Ascending aorta (tissue), 2 donors: ENCODE results near the gene NRIP1. TPM values are rescaled to one million over a fixed set of nuclear protein-coding genes. Genes with fewer than 3 reads are reported as not detected.
"Not testable (repeated sequence)": the region's sequence is repeated elsewhere in the genome, so short reads cannot be mapped to it uniquely, and the experiment has no call there.

Source experiments
- DNase-seq, 2 donors: peaks; one replicate each; pipeline ENCODE4 v3.0.0-alpha.2; 2019; ENCODE audit warnings: low spot score in 2 of 2
- H3K27ac ChIP-seq, 2 donors: fragments of 200-600 bp; sonication (generic); one replicate each; pipeline ENCODE4 v1.5.1; 2016 to 2017; ENCODE audit warnings: mild to moderate bottlenecking in 1 of 2
- H3K27me3 ChIP-seq: fragments of 200-600 bp; sonication (generic); one replicate; pipeline ENCODE4 v1.5.1; 2017
- H3K36me3 ChIP-seq, 2 donors: fragments of 200-600 bp; sonication (generic); one replicate each; pipeline ENCODE4 v1.5.1; 2016
- H3K4me1 ChIP-seq, 2 donors: fragments of 200-600 bp; sonication (generic); one replicate each; pipeline ENCODE4 v1.5.1; 2016 to 2017; ENCODE audit warnings: mild to moderate bottlenecking in 1 of 2
- H3K4me3 ChIP-seq, 2 donors: fragments of 200-600 bp; sonication (generic); one replicate each; pipeline ENCODE4 v1.5.1; 2016 to 2017; ENCODE audit warnings: mild to moderate bottlenecking in 1 of 2
- H3K9me3 ChIP-seq, 2 donors: fragments of 200-600 bp; sonication (generic); one replicate each; pipeline ENCODE4 v1.5.1; 2016
- CTCF ChIP-seq, 3 experiments: fragments of 200-600 bp in 2 of 3; fragments of 450-650 bp in 1 of 3; sonication (generic) in 2 of 3; IDR thresholded peaks; one replicate each; pipeline ENCODE4 v1.5.1; 2016 to 2019; ENCODE audit warnings: antibody characterized with exemption in 3 of 3, mild to moderate bottlenecking in 1 of 3, moderate library complexity in 1 of 3
- intact Hi-C: fragments of 100-400 bp; cut with DNase I; formaldehyde crosslinking; loops from one replicate; pipeline ENCODE4 v1.15.1; 2023
- total RNA-seq: library from RNA; depleted of rRNA; stranded (reverse); fragments of >200 nt; gene quantifications from one replicate; pipeline ENCODE4 v1.1.0, GENCODE V29; 2016

NRIP1 gene
- total RNA-seq, 1 donor from 2014 or later = 4.8 TPM

- no peak for DNase-seq
- H3K4me3 ChIP-seq = no peak overlapping the region
- no peak for TF ChIP-seq CTCF (IDR thresholded peaks at IDR 0.05)
- H3K9me3 ChIP-seq = peaks cover 0 to 9% of the 10 kb centered on the region in 2 donors
- H3K36me3 ChIP-seq = peaks cover 9 to 10% of the 10 kb centered on the region in 2 donors
- intact Hi-C loops = no loop called here
- peaks cover 0 to 2% of the 10 kb centered on the region in 2 donors for H3K4me1 ChIP-seq
- no peak overlapping the region for H3K27ac ChIP-seq
- H3K27me3 ChIP-seq = no peaks in the 10 kb centered on the region
These were observed 26.9 kb downstream of the NRIP1 start for GRCh38 chr21:15037900-15038293.

GRCh38 chr21:15037095-15037899, 27.5 kb downstream of the NRIP1 start:
- DNase-seq = no peak
- intact Hi-C loops = no loop called here
- Histone ChIP-seq H3K9me3 (peaks cover 0 to 9% of the 10 kb centered on the region in 2 donors), H3K27ac (no peak overlapping the region), H3K4me1 (peaks cover 0 to 2% of the 10 kb centered on the region in 2 donors), H3K4me3 (no peak overlapping the region), H3K27me3 (no peaks in the 10 kb centered on the region), H3K36me3 (peaks cover 3 to 4% of the 10 kb centered on the region in 2 donors)
- no peak for TF ChIP-seq CTCF (IDR thresholded peaks at IDR 0.05)

- no peak overlapping the region for H3K4me3 ChIP-seq
- H3K9me3 ChIP-seq = peaks cover 0 to 9% of the 10 kb centered on the region in 2 donors
- no peak for DNase-seq
- intact Hi-C loops = no loop called here
- no peak for TF ChIP-seq CTCF (IDR thresholded peaks at IDR 0.05)
- peaks cover 0 to 2% of the 10 kb centered on the region in 2 donors for H3K4me1 ChIP-seq
- no peak overlapping the region for H3K27ac ChIP-seq
- H3K36me3 ChIP-seq = peaks cover 0 to 4% of the 10 kb centered on the region in 2 donors
- H3K27me3 ChIP-seq = no peaks in the 10 kb centered on the region
These were observed 28.6 kb downstream of the NRIP1 start for GRCh38 chr21:15036189-15036588.

GRCh38 chr21:15034126-15034853, 30.5 kb downstream of the NRIP1 start:
- no peak overlapping the region for H3K27ac ChIP-seq
- TF ChIP-seq CTCF (IDR thresholded peaks at IDR 0.05) = no peak

GRCh38 chr21:15031790-15032357, 32.9 kb downstream of the NRIP1 start:
- H3K9me3 ChIP-seq = no peaks in the 10 kb centered on the region
- no peak for DNase-seq
- H3K4me1 ChIP-seq = peaks cover 0 to 2% of the 10 kb centered on the region in 2 donors
- intact Hi-C loops = no loop called here
- no peaks in the 10 kb centered on the region for H3K36me3 ChIP-seq
- H3K27ac ChIP-seq = no peak overlapping the region
- no peaks in the 10 kb centered on the region for H3K27me3 ChIP-seq
- H3K4me3 ChIP-seq = no peak overlapping the region
- TF ChIP-seq CTCF (IDR thresholded peaks at IDR 0.05) = no peak

More at GRCh38 chr21:15034126-15034853, 30.5 kb downstream of the NRIP1 start:
- Histone ChIP-seq H3K36me3 (no peaks in the 10 kb centered on the region), H3K9me3 (no peaks in the 10 kb centered on the region), H3K4me1 (peaks cover 0 to 2% of the 10 kb centered on the region in 2 donors), H3K27me3 (no peaks in the 10 kb centered on the region), H3K4me3 (no peak overlapping the region)
- intact Hi-C loops = no loop called here
- DNase-seq = no peak

GRCh38 chr21:15031362-15031761, 33.4 kb downstream of the NRIP1 start:
- H3K9me3 ChIP-seq, DNase-seq, H3K4me3 ChIP-seq, H3K27ac ChIP-seq, H3K27me3 ChIP-seq, intact Hi-C loops, H3K36me3 ChIP-seq, H3K4me1 ChIP-seq: not testable (repeated sequence)

- H3K27ac ChIP-seq, intact Hi-C loops, H3K36me3 ChIP-seq, H3K27me3 ChIP-seq, H3K4me3 ChIP-seq, H3K9me3 ChIP-seq, DNase-seq, H3K4me1 ChIP-seq: not testable (repeated sequence)
These were observed 33.9 kb downstream of the NRIP1 start for GRCh38 chr21:15030861-15031260.
